Mesenchymal stem cell (in vitro differentiated cells and primary cell): ENCODE measurements around the gene ENTHD1.

Source experiments
- DNase-seq: peaks from one replicate; pipeline ENCODE4 v3.0.0-alpha.2; 2013
- H2AFZ ChIP-seq: one replicate; pipeline ENCODE4 v1.6.1; 2013; ENCODE audit warnings: low read depth, mild to moderate bottlenecking, control low read depth, inconsistent platforms, low read length, moderate library complexity
- H2AK5ac ChIP-seq: 2 replicates; pipeline ENCODE4 v1.6.1; 2013; ENCODE audit warnings: low read length, moderate library complexity, mild to moderate bottlenecking, inconsistent platforms; ENCODE audit not compliant: severe bottlenecking
- H2BK120ac ChIP-seq: one replicate; pipeline ENCODE4 v1.6.1; 2013; ENCODE audit warnings: low read depth, mild to moderate bottlenecking, inconsistent platforms, low read length, moderate library complexity
- H2BK12ac ChIP-seq, 2 experiments: one replicate each; pipeline ENCODE4 v1.6.1; 2013; ENCODE audit warnings: inconsistent platforms in 2 of 2, low read length in 2 of 2, mild to moderate bottlenecking in 2 of 2, moderate library complexity in 2 of 2, control low read depth in 1 of 2
- H2BK15ac ChIP-seq: one replicate; pipeline ENCODE4 v1.6.1; 2013; ENCODE audit warnings: mild to moderate bottlenecking, low read depth, inconsistent platforms; ENCODE audit not compliant: poor library complexity, severe bottlenecking
- H2BK5ac ChIP-seq: 2 replicates; pipeline ENCODE4 v1.6.1; 2013; ENCODE audit warnings: low read depth, mild to moderate bottlenecking, low read length, control low read depth, inconsistent platforms; ENCODE audit not compliant: poor library complexity, severe bottlenecking
- H3K14ac ChIP-seq, 2 experiments: one replicate each; pipeline ENCODE4 v1.6.1; 2013; ENCODE audit warnings: inconsistent platforms in 2 of 2, low read length in 2 of 2, control low read depth in 1 of 2, mild to moderate bottlenecking in 1 of 2, moderate library complexity in 1 of 2
- H3K18ac ChIP-seq, 2 experiments: one replicate each; pipeline ENCODE4 v1.6.1; 2013; ENCODE audit warnings: inconsistent platforms in 2 of 2, low read length in 2 of 2, control low read depth in 1 of 2, low read depth in 1 of 2, mild to moderate bottlenecking in 1 of 2
- H3K23ac ChIP-seq, 2 experiments: one replicate each; pipeline ENCODE4 v1.6.1; 2013; ENCODE audit warnings: inconsistent platforms in 2 of 2, low read length in 2 of 2, mild to moderate bottlenecking in 2 of 2, moderate library complexity in 2 of 2, control low read depth in 1 of 2
- H3K27ac ChIP-seq: 2 replicates; pipeline ENCODE4 v1.5.1; 2013; ENCODE audit warnings: mild to moderate bottlenecking, moderate library complexity, low read length, control low read depth, inconsistent platforms; ENCODE audit not compliant: poor library complexity, severe bottlenecking
- H3K27me3 ChIP-seq, 2 experiments: 2 replicates each; pipeline versions ENCODE4 v1.6.1 to v1.7.0; 2013; ENCODE audit warnings: low read length in 2 of 2, mild to moderate bottlenecking in 2 of 2, moderate library complexity in 2 of 2, control low read depth in 1 of 2, inconsistent platforms in 1 of 2; ENCODE audit not compliant: control insufficient read depth in 1 of 2, insufficient read depth in 1 of 2
- H3K36me3 ChIP-seq, 2 experiments: 2 replicates each; pipeline versions ENCODE4 v1.6.1 to v1.7.0; 2013; ENCODE audit warnings: low read length in 2 of 2, control low read depth in 1 of 2, inconsistent platforms in 1 of 2, low read depth in 1 of 2, mild to moderate bottlenecking in 1 of 2; ENCODE audit not compliant: insufficient read depth in 2 of 2, control insufficient read depth in 1 of 2
- H3K4ac ChIP-seq, 2 experiments: one replicate each; pipeline ENCODE4 v1.6.1; 2013; ENCODE audit warnings: inconsistent platforms in 2 of 2, low read length in 2 of 2, mild to moderate bottlenecking in 2 of 2, moderate library complexity in 2 of 2, control low read depth in 1 of 2, low read depth in 1 of 2
- H3K4me1 ChIP-seq: 2 replicates; pipeline ENCODE4 v1.6.1; 2013; ENCODE audit warnings: low read depth, low read length, control low read depth; ENCODE audit not compliant: control insufficient read depth, insufficient read depth
- H3K4me2 ChIP-seq: 2 replicates; pipeline ENCODE4 v1.6.1; 2013; ENCODE audit warnings: low read length, mild to moderate bottlenecking, inconsistent platforms; ENCODE audit not compliant: poor library complexity, severe bottlenecking
- H3K4me3 ChIP-seq, 2 experiments: 2 replicates each; pipeline versions ENCODE4 v1.5.1 to v1.7.0; 2013; ENCODE audit warnings: low read length in 2 of 2, mild to moderate bottlenecking in 2 of 2, control low read depth in 1 of 2, low read depth in 1 of 2; ENCODE audit not compliant: insufficient read depth in 1 of 2
- H3K79me1 ChIP-seq: replicated peaks from 2 replicates; pipeline ENCODE4 v1.6.1; 2013; ENCODE audit warnings: mild to moderate bottlenecking, control low read depth, low read length, inconsistent platforms; ENCODE audit not compliant: poor library complexity, severe bottlenecking
- H3K9ac ChIP-seq: 2 replicates; pipeline ENCODE4 v1.7.0; 2013; ENCODE audit warnings: mild to moderate bottlenecking, low read length, moderate library complexity
- H3K9me3 ChIP-seq: 2 replicates; pipeline ENCODE4 v1.7.0; 2013; ENCODE audit warnings: mild to moderate bottlenecking, low read length; ENCODE audit not compliant: control insufficient read depth
- H4K8ac ChIP-seq: one replicate; pipeline ENCODE4 v1.6.1; 2013; ENCODE audit warnings: inconsistent platforms, mild to moderate bottlenecking, low read length, moderate library complexity
- H4K91ac ChIP-seq: one replicate; pipeline ENCODE4 v1.6.1; 2013; ENCODE audit warnings: mild to moderate bottlenecking, low read length, inconsistent platforms
- WGBS: methylation state at CpG from one replicate; pipeline ENCODE4 v1.1.7; 2013; ENCODE audit warnings: mixed read lengths; 5-methylcytosine and 5-hydroxymethylcytosine counted together

The ENTHD1 gene

GRCh38 chr22:39699631-39700360, 193.8 kb downstream of the ENTHD1 start:
- H2BK120ac ChIP-seq = no peak overlapping the region
- 86% methylated on average over 19 of the region's 19 CpGs for WGBS
- H2BK5ac ChIP-seq = no peak overlapping the region
- no peak overlapping the region for H4K8ac ChIP-seq
- no peak overlapping the region for H2BK12ac ChIP-seq
- no peak overlapping the region for H3K27ac ChIP-seq
- H3K9ac ChIP-seq = no peak overlapping the region
- no peak overlapping the region for H3K4ac ChIP-seq
- H2BK15ac ChIP-seq = no peak overlapping the region
- H3K4me1 ChIP-seq = no peaks in the 10 kb centered on the region
- no peak overlapping the region for H2AK5ac ChIP-seq
- H3K14ac ChIP-seq = no peak overlapping the region
- H3K4me2 ChIP-seq = no peak overlapping the region
- no peak overlapping the region for H3K4me3 ChIP-seq
- DNase-seq = no peak
- H3K18ac ChIP-seq = no peak overlapping the region
- no peak overlapping the region for H2AFZ ChIP-seq
- H3K36me3 ChIP-seq = no peaks in the 10 kb centered on the region
- H3K79me1 ChIP-seq = no peaks in the 10 kb centered on the region
- no peaks in the 10 kb centered on the region for H3K9me3 ChIP-seq
- peaks cover 53 to 81% of the 10 kb centered on the region in 2 experiments for H3K27me3 ChIP-seq
- no peak overlapping the region for H3K23ac ChIP-seq
- H4K91ac ChIP-seq = no peak overlapping the region

- Histone ChIP-seq H3K79me1 (no peaks in the 10 kb centered on the region), H3K4ac (no peak overlapping the region), H3K9ac (no peak overlapping the region), H2AFZ (no peak overlapping the region), H2BK120ac (no peak overlapping the region), H2AK5ac (no peak overlapping the region), H3K36me3 (no peaks in the 10 kb centered on the region), H3K27me3 (peaks cover 57 to 83% of the 10 kb centered on the region in 2 experiments), H3K9me3 (no peaks in the 10 kb centered on the region), H4K91ac (no peak overlapping the region), H3K18ac (no peak overlapping the region), H2BK15ac (no peak overlapping the region), H3K4me1 (no peaks in the 10 kb centered on the region), H4K8ac (no peak overlapping the region), H2BK5ac (no peak overlapping the region), H3K4me3 (no peak overlapping the region), H3K23ac (no peak overlapping the region), H3K4me2 (no peak overlapping the region), H3K14ac (no peak overlapping the region), H2BK12ac (no peak overlapping the region), H3K27ac (no peak overlapping the region)
- no peak for DNase-seq
- WGBS = 68% methylated on average over 12 of the region's 14 CpGs
Measured at GRCh38 chr22:39697790-39698430, 195.7 kb downstream of the ENTHD1 start.

GRCh38 chr22:39693943-39694500, 199.5 kb downstream of the ENTHD1 start:
- Histone ChIP-seq H4K91ac (peak overlapping the region; percentile 20), H3K9ac (no peak overlapping the region), H3K23ac (no peak overlapping the region), H3K14ac (no peak overlapping the region), H2BK120ac (no peak overlapping the region), H3K18ac (no peak overlapping the region), H4K8ac (no peak overlapping the region), H3K4me3 (no peak overlapping the region), H3K27ac (no peak overlapping the region), H3K4me2 (no peak overlapping the region), H2BK5ac (no peak overlapping the region), H3K4me1 (no peaks in the 10 kb centered on the region), H3K36me3 (no peaks in the 10 kb centered on the region), H2BK15ac (no peak overlapping the region), H3K79me1 (no peaks in the 10 kb centered on the region), H2BK12ac (no peak overlapping the region), H2AFZ (no peak overlapping the region), H2AK5ac (no peak overlapping the region), H3K27me3 (peaks cover 67 to 77% of the 10 kb centered on the region in 2 experiments), H3K4ac (no peak overlapping the region), H3K9me3 (no peaks in the 10 kb centered on the region)
- WGBS = 72% methylated on average over 14 of the region's 14 CpGs
- no peak for DNase-seq
